Measurements from ENCODE around the gene LMNTD1. TPM values are rescaled to one million over a fixed set of nuclear protein-coding genes. Genes with fewer than 3 reads are reported as not detected.

LMNTD1 gene
- polyA plus RNA-seq, 3 donors: not detected

- peaks cover 0 to 2% (median 0%) of the 10 kb centered on the region in 3 donors for H3K27me3 Mint-ChIP-seq (ENCODE audit: low read depth in 3 of 3)
- no peak overlapping the region for H3K9ac ChIP-seq (ENCODE audit: insufficient read depth, low read length, poor library complexity, severe bottlenecking)
- H3K4me1 ChIP-seq (ENCODE audit: control insufficient read depth in 1 of 2, insufficient read depth in 2 of 2, low read length in 2 of 2): no peaks in the 10 kb centered on the region
- H2AFZ ChIP-seq (ENCODE audit: insufficient read depth, low read depth, low read length, poor library complexity, severe bottlenecking): no peak overlapping the region
- TF ChIP-seq CTCF (IDR thresholded peaks at IDR 0.05): no peak
- H3K27me3 ChIP-seq (ENCODE audit: control insufficient read depth in 2 of 2, insufficient read depth in 2 of 2, low read length in 2 of 2): no peaks in the 10 kb centered on the region
- H3K4me2 ChIP-seq (replicated peaks; ENCODE audit: extremely low read depth, low read length, poor library complexity, severe bottlenecking): no peak overlapping the region
- H3K4me3 ChIP-seq (replicated peaks in 1 of 3; ENCODE audit: low read depth in 2 of 3, low read length in 3 of 3): no peak overlapping the region
- H4K20me1 ChIP-seq (ENCODE audit: insufficient read depth, low read length): no peaks in the 10 kb centered on the region
- no peaks in the 10 kb centered on the region for H3K79me2 ChIP-seq (ENCODE audit: insufficient read depth, low read length)
- no peaks in the 10 kb centered on the region for H3K36me3 ChIP-seq (replicated peaks in 1 of 2; ENCODE audit: control insufficient read depth in 1 of 2, insufficient read depth in 2 of 2, low read length in 2 of 2)
- H3K4me3 Mint-ChIP-seq: no peak overlapping the region
- peak overlapping the region in 1 of 7 donors; percentile 27 for H3K27ac Mint-ChIP-seq
- DNase-seq: no peak
- no peaks in the 10 kb centered on the region for H3K4me1 Mint-ChIP-seq
- H3K36me3 Mint-ChIP-seq: no peaks in the 10 kb centered on the region
- H3K9me3 Mint-ChIP-seq: peaks cover 0 to 15% (median 6%) of the 10 kb centered on the region in 7 donors
- peaks cover 0 to 6% of the 10 kb centered on the region in 2 donors for H3K9me3 ChIP-seq (replicated peaks in 1 of 2; ENCODE audit: control insufficient read depth in 1 of 2, insufficient read depth in 1 of 2, low read length in 2 of 2)
- intact Hi-C loops (cut with micrococcal nuclease): no loop called here
- H3K27ac ChIP-seq (ENCODE audit: low read depth in 1 of 2, low read length in 2 of 2): no peak overlapping the region
These were observed 104.1 kb downstream of the LMNTD1 start for GRCh38 chr12:25449007-25449406.

GRCh38 chr12:25447046-25447445, 106.0 kb downstream of the LMNTD1 start:
- 100% methylated on average over 1 of the region's 3 CpGs for WGBS (ENCODE audit: insufficient coverage)
- intact Hi-C loops (cut with micrococcal nuclease): no loop called here
- Histone ChIP-seq H3K27me3 (ENCODE audit: control insufficient read depth in 2 of 2, insufficient read depth in 2 of 2, low read length in 2 of 2) (no peaks in the 10 kb centered on the region), H3K9ac (ENCODE audit: insufficient read depth, low read length, poor library complexity, severe bottlenecking) (no peak overlapping the region), H3K27ac (ENCODE audit: low read depth in 1 of 2, low read length in 2 of 2) (no peak overlapping the region), H3K4me2 (replicated peaks; ENCODE audit: extremely low read depth, low read length, poor library complexity, severe bottlenecking) (no peak overlapping the region), H2AFZ (ENCODE audit: insufficient read depth, low read depth, low read length, poor library complexity, severe bottlenecking) (no peak overlapping the region), H3K4me3 (replicated peaks in 1 of 3; ENCODE audit: low read depth in 2 of 3, low read length in 3 of 3) (no peak overlapping the region), H3K79me2 (ENCODE audit: insufficient read depth, low read length) (no peaks in the 10 kb centered on the region), H4K20me1 (ENCODE audit: insufficient read depth, low read length) (no peaks in the 10 kb centered on the region), H3K9me3 (replicated peaks in 1 of 2; ENCODE audit: control insufficient read depth in 1 of 2, insufficient read depth in 1 of 2, low read length in 2 of 2) (no peaks in the 10 kb centered on the region), H3K4me1 (ENCODE audit: control insufficient read depth in 1 of 2, insufficient read depth in 2 of 2, low read length in 2 of 2) (no peaks in the 10 kb centered on the region), H3K36me3 (replicated peaks in 1 of 2; ENCODE audit: control insufficient read depth in 1 of 2, insufficient read depth in 2 of 2, low read length in 2 of 2) (no peaks in the 10 kb centered on the region)
- peaks cover 0 to 6% (median 2%) of the 10 kb centered on the region in 7 donors for H3K9me3 Mint-ChIP-seq
- H3K4me3 Mint-ChIP-seq: no peak overlapping the region
- no peak for TF ChIP-seq CTCF (IDR thresholded peaks at IDR 0.05)
- no peak overlapping the region for H3K27ac Mint-ChIP-seq
- peaks cover 0 to 2% (median 0%) of the 10 kb centered on the region in 3 donors for H3K27me3 Mint-ChIP-seq (ENCODE audit: low read depth in 3 of 3)
- DNase-seq: no peak
- H3K36me3 Mint-ChIP-seq: no peaks in the 10 kb centered on the region
- no peaks in the 10 kb centered on the region for H3K4me1 Mint-ChIP-seq

All from CD14-positive monocyte (primary cell).